HG02571 (cell line): ENCODE measurements around the gene MOG.
"Not testable (repeated sequence)": the region's sequence is repeated elsewhere in the genome, so short reads cannot be mapped to it uniquely, and the experiment has no call there.

ENCODE experiments used
- ATAC-seq: cut with Tn5 transposase; IDR thresholded peaks from one replicate; pipeline ENCODE4 v1.9.1; 2021; ENCODE audit warnings: mild to moderate bottlenecking, moderate library complexity; ENCODE audit not compliant: unreplicated experiment

MOG gene

GRCh38 chr6:29637247-29637646, 19.6 kb upstream of the MOG start:
- no peak for ATAC-seq

- ATAC-seq: no peak
Observed at GRCh38 chr6:29641430-29642148, 15.3 kb upstream of the MOG start.

GRCh38 chr6:29647927-29648642, 8.8 kb upstream of the MOG start:
- ATAC-seq: no peak

- ATAC-seq: peak; percentile 95
Observed at GRCh38 chr6:29649701-29650673, 6.9 kb upstream of the MOG start.

GRCh38 chr6:29651413-29652197, 5.3 kb upstream of the MOG start:
- ATAC-seq: no peak

GRCh38 chr6:29652198-29652584, 4.7 kb upstream of the MOG start:
- no peak for ATAC-seq

GRCh38 chr6:29653452-29654038, 3.3 kb upstream of the MOG start:
- ATAC-seq: no peak

GRCh38 chr6:29655658-29656057, 1.2 kb upstream of the MOG start:
- ATAC-seq: no peak

GRCh38 chr6:29656157-29656556, 735 bp upstream of the MOG start:
- no peak for ATAC-seq

GRCh38 chr6:29661071-29661470, 4.2 kb downstream of the MOG start:
- ATAC-seq: no peak

- ATAC-seq: not testable (repeated sequence)
Observed at GRCh38 chr6:29661502-29662141, 4.7 kb downstream of the MOG start.

GRCh38 chr6:29663300-29664042, 6.6 kb downstream of the MOG start:
- ATAC-seq: no peak

- no peak for ATAC-seq
Observed at GRCh38 chr6:29665942-29666825, 9.3 kb downstream of the MOG start.

GRCh38 chr6:29666826-29667130, 9.9 kb downstream of the MOG start:
- no peak for ATAC-seq

- ATAC-seq: no peak
Observed at GRCh38 chr6:29667158-29667557, 10.3 kb downstream of the MOG start.

- ATAC-seq: no peak
Observed at GRCh38 chr6:29671026-29671425, 14.1 kb downstream of the MOG start.

GRCh38 chr6:29672116-29672515, 15.2 kb downstream of the MOG start:
- not testable (repeated sequence) for ATAC-seq

- ATAC-seq: no peak
Observed at GRCh38 chr6:29673161-29673560, 16.3 kb downstream of the MOG start.
